GM21825 (cell line): ENCODE data around the gene SLC7A6OS.

Source experiments
- ATAC-seq: cut with Tn5 transposase; IDR thresholded peaks from one replicate; pipeline ENCODE4 v1.9.1; 2021; ENCODE audit warnings: mild to moderate bottlenecking, moderate library complexity; ENCODE audit not compliant: unreplicated experiment

Gene SLC7A6OS

GRCh38 chr16:68257906-68258800 lies 52.6 kb downstream of the SLC7A6OS start:
- peak; percentile 16 for ATAC-seq

- ATAC-seq: peak; percentile 43
Observed at GRCh38 chr16:68257251-68257905, 53.4 kb downstream of the SLC7A6OS start.

- ATAC-seq: no peak
Observed at GRCh38 chr16:68255712-68256111, 55.0 kb downstream of the SLC7A6OS start.

GRCh38 chr16:68253721-68254120 lies 57.0 kb downstream of the SLC7A6OS start:
- no peak for ATAC-seq

GRCh38 chr16:68252383-68252782 lies 58.4 kb downstream of the SLC7A6OS start:
- no peak for ATAC-seq

- no peak for ATAC-seq
Observed at GRCh38 chr16:68251832-68252231, 58.9 kb downstream of the SLC7A6OS start.

GRCh38 chr16:68250951-68251350 lies 59.8 kb downstream of the SLC7A6OS start:
- no peak for ATAC-seq

GRCh38 chr16:68249371-68249770 lies 61.4 kb downstream of the SLC7A6OS start:
- ATAC-seq: no peak
